ENCODE results near the gene C20orf173.

DNA sequence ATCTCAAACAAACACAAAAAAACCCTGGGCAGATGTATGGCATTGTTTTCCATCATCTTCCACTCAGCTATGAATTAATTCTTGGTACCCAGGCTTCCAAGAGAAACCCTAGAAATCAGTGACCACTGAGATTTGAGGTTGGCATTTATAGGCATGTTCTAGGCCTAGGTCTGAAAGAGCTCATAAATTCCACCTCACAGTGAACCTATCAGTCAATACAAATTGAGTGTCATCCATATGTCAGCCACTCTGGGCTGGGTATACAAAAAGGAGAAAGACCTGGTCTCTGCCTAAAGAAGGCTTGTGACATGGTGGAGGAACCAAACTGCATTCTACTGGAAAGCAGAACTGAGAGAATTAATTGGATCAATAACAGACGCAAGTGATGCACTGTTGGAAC, 30.2 kb downstream of the C20orf173 start:
- TF ChIP-seq BHLHE40 (IDR thresholded peaks at IDR 0.05; ENCODE audit: borderline replicate concordance) (no peak), ELF4 (IDR thresholded peaks at IDR 0.05) (no peak), ZNF384 (IDR thresholded peaks at IDR 0.05) (no peak), SUZ12 (IDR thresholded peaks at IDR 0.05) (no peak), SP1 (IDR thresholded peaks at IDR 0.05) (no peak), CTBP1 (IDR thresholded peaks at IDR 0.05; ENCODE audit: borderline replicate concordance) (no peak)
